ENCODE measurements around the gene LRRIQ3. TPM values are rescaled to one million over a fixed set of nuclear protein-coding genes. Genes with fewer than 3 reads are reported as not detected.

The LRRIQ3 gene
- total and polyA plus RNA-seq, 2 of the 4 experiments (the other 2 are of a cell fraction), result 1.2 to 1.8 TPM

DNA sequence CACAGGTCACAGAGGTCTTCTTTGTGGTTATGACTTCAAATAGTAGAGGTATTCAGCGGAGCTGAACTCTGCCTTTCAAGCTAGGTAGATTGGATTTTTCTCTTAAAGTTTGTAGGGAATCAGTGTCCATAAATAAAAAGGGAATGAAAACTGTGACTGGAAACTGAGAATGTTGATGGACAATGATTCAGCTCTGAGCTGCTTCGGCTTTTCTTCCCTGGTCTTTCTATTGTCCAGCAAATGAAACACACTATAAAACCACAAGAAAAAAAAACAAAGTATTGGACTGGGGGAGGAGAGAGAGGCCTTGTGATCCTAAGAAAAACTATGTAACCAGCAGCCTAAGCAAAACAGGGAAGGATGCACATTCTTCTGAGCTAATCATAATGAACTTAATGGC, 48.3 kb upstream of the LRRIQ3 start:
- Histone ChIP-seq H3K56ac (ENCODE audit: extremely low read depth, insufficient read depth, low read length) (no peak overlapping the region), H3K4me2 (ENCODE audit: low read depth, low read length) (peak overlapping the region; percentile 31; the same call in 1 of the 2 replicates), H4K91ac (ENCODE audit: insufficient read depth, low read depth, low read length) (no peak overlapping the region), H2BK15ac (ENCODE audit: low read depth, low read length) (no peak overlapping the region), H3K9me3 (ENCODE audit: control insufficient read depth, insufficient read depth, low read length) (peaks cover 3% of the 10 kb centered on the region; the same call in 1 of the 2 replicates), H2BK5ac (ENCODE audit: low read depth, low read length, poor library complexity, severe bottlenecking) (no peak overlapping the region), H4K20me1 (ENCODE audit: insufficient read depth, low read length) (no peaks in the 10 kb centered on the region), H3K9ac (ENCODE audit: low read depth, low read length) (no peak overlapping the region), H3K36me3 (ENCODE audit: control insufficient read depth, insufficient read depth, low read length) (no peaks in the 10 kb centered on the region), H3K79me1 (ENCODE audit: low read depth in 1 of 2, low read length in 2 of 2) (no peaks in the 10 kb centered on the region), H3K27ac (ENCODE audit: insufficient read depth, low read length) (no peak overlapping the region), H3K23ac (ENCODE audit: low read depth, low read length) (no peak overlapping the region), H2AK9ac (replicated peaks; ENCODE audit: low read depth, low read length, poor library complexity) (no peak overlapping the region), H3K14ac (replicated peaks; ENCODE audit: low read depth, low read length) (no peak overlapping the region), H4K8ac (ENCODE audit: low read depth in 2 of 2, low read length in 2 of 2) (no peak overlapping the region), H2BK120ac (ENCODE audit: low read depth, low read length) (no peak overlapping the region), H4K5ac (ENCODE audit: low read depth, low read length) (no peak overlapping the region), H3K4me3 (ENCODE audit: insufficient read depth, low read depth, low read length) (no peak overlapping the region), H3K9me1 (ENCODE audit: insufficient read depth, low read length) (no peaks in the 10 kb centered on the region), H3K4ac (ENCODE audit: low read depth, low read length) (no peak overlapping the region), H2AFZ (replicated peaks; ENCODE audit: low read length, poor library complexity) (no peak overlapping the region), H2BK20ac (ENCODE audit: low read depth, low read length) (no peak overlapping the region), H2AK5ac (ENCODE audit: low read depth, low read length) (no peak overlapping the region), H3K27me3 (ENCODE audit: control insufficient read depth, insufficient read depth, low read length) (no peaks in the 10 kb centered on the region), H3K4me1 (ENCODE audit: control insufficient read depth, insufficient read depth, low read length) (peaks cover 2% of the 10 kb centered on the region; the same call in 1 of the 2 replicates), H3K18ac (ENCODE audit: low read depth, low read length) (no peak overlapping the region)
- dilution Hi-C loops (cut with HindIII; ENCODE audit: low sequenced_read_pairs, unreplicated experiment) (no loop called here), in situ Hi-C loops (cut with MboI; ENCODE audit: low sequenced_read_pairs) (no loop called here), intact Hi-C loops (cut with micrococcal nuclease) (no loop called here)
- POLR2A ChIA-PET (ENCODE audit: unreplicated experiment), result no interaction called here
- peak; percentile 6 for DNase-seq
- ATAC-seq (ENCODE audit: low read depth), result peak; percentile 14; the same call in 1 of the 2 replicates
- no TSS peak for BruUV-seq (replicated peaks)
- CTCF ChIA-PET, result interaction anchor here (0.8 to 1.0 kb wide), 2 partner anchors 13 to 31 kb away, joined by 3 read pairs; no protein-coding TSS in a partner anchor
- WGBS, 2 experiments (ENCODE audit: extremely low coverage in 2 of 2, insufficient read length in 1 of 2), result no CpG with 5 or more reads among the region's 2 CpGs
- TF ChIP-seq CEBPB (IDR thresholded peaks at IDR 0.05; ENCODE audit: low read depth, low read length) (no peak), CHD1 (IDR thresholded peaks at IDR 0.05; ENCODE audit: low read depth, low read length) (no peak), MAFK (IDR thresholded peaks at IDR 0.05; ENCODE audit: low read depth, low read length) (no peak), RCOR1 (IDR thresholded peaks at IDR 0.05; ENCODE audit: insufficient replicate concordance, low read length) (no peak), POLR2A (IDR thresholded peaks at IDR 0.05; ENCODE audit: low read depth, low read length) (no peak), NFE2L2 (IDR thresholded peaks at IDR 0.05; ENCODE audit: low read depth, low read length) (no peak), SMC3 (IDR thresholded peaks at IDR 0.05; ENCODE audit: low read depth, low read length) (no peak), MAZ (IDR thresholded peaks at IDR 0.05; ENCODE audit: borderline replicate concordance, low read depth, low read length) (no peak)
- TF ChIP-seq, protein P1, sequence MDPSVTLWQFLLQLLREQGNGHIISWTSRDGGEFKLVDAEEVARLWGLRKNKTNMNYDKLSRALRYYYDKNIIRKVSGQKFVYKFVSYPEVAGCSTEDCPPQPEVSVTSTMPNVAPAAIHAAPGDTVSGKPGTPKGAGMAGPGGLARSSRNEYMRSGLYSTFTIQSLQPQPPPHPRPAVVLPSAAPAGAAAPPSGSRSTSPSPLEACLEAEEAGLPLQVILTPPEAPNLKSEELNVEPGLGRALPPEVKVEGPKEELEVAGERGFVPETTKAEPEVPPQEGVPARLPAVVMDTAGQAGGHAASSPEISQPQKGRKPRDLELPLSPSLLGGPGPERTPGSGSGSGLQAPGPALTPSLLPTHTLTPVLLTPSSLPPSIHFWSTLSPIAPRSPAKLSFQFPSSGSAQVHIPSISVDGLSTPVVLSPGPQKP (IDR thresholded peaks at IDR 0.05; ENCODE audit: borderline replicate concordance, low read depth, low read length), result no peak
- TF ChIP-seq, protein P2, sequence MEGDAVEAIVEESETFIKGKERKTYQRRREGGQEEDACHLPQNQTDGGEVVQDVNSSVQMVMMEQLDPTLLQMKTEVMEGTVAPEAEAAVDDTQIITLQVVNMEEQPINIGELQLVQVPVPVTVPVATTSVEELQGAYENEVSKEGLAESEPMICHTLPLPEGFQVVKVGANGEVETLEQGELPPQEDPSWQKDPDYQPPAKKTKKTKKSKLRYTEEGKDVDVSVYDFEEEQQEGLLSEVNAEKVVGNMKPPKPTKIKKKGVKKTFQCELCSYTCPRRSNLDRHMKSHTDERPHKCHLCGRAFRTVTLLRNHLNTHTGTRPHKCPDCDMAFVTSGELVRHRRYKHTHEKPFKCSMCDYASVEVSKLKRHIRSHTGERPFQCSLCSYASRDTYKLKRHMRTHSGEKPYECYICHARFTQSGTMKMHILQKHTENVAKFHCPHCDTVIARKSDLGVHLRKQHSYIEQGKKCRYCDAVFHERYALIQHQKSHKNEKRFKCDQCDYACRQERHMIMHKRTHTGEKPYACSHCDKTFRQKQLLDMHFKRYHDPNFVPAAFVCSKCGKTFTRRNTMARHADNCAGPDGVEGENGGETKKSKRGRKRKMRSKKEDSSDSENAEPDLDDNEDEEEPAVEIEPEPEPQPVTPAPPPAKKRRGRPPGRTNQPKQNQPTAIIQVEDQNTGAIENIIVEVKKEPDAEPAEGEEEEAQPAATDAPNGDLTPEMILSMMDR (conservative IDR thresholded peaks at IDR 0.05; ENCODE audit: low read depth, low read length), result no peak
